HG03280 (cell line): ENCODE data around the gene FGD5.

Experiments
- ATAC-seq: cut with Tn5 transposase; IDR thresholded peaks from one replicate; pipeline ENCODE4 v1.9.1; 2021; ENCODE audit warnings: mild to moderate bottlenecking, moderate library complexity; ENCODE audit not compliant: unreplicated experiment

Gene FGD5

DNA sequence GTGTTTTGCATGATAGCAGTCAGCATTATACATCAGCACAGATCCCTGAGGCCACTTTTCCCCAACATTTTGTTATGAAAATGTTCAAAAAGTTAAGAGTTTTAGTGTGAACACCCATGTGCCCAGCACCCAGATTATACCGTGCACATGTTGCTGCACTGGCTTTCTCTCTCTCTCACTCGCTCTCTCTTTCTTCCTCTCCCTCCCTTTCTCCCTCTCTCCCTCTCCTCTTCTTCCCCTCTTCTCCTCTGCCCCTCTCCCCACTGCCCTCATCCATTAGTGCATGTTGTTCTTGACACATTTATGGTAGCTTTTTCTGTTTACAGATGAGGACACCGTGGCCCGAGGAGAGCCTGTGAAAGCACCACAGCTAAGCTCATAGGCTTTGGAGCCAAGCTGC lies 7.3 kb downstream of the FGD5 start:
- ATAC-seq, result no peak

DNA sequence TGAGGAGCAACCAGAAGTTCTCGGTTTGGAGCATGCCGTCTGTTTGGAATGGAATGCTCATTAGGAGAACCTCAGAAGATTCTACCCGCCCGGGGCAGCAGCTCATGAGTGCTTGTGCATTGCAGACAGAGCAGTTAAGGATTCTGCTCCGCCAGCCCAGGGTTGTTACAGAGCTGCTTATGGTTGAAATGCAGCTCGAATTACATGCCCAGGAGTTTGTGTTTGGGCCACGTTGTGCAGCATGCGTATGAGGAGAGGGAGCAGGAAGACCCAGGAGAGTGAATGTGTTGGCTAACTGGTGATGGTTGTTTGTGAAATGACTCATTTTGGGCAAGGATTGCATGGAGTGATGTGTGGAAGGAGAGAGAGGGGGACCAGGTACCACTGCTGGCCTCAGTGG lies 9.0 kb downstream of the FGD5 start:
- ATAC-seq, result no peak

DNA sequence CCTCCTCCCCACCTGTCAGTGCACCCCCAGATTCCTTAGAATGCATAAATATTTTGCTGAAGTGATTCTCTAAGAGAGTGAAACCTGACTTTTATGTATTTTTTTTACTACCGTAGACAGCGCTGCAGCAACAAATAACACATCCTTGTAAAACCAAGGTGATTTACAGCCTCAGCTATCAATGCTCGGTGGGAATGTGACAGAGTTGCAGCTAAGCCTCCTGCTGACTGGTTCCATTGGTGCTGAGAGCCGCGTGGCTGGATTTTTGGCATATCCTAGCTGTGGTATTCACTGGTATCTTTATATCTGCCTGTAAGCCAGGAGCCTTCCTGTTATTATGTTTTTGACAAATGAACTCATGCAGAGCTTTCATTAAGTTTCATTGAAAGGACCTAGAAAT lies 11.0 kb downstream of the FGD5 start:
- ATAC-seq, result no peak

DNA sequence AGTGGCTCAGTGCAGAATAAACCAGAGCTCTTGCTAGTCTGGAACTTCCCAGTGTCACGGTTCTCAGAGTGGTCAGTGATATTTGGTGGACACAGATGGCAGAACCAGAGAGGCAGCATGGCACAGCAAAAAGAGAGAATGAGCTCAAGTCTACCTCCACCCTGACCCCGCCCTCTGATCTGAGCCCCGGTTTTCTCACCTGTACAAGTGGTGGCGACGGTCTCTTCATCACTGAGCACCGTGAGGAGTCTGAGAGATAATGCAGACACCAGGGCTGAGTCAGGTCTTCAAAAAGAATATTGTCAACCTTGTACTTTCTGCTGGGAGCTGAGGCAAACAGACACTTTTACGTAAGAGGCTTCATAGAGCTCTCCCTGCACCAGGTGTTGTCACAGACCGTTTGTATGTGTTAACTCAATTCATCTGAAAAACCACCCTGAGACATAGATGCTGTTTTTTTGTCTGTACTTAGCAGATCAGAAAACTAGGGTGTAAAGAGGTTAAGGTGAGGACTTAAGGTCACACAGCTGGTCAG lies 13.2 kb downstream of the FGD5 start:
- no peak for ATAC-seq

DNA sequence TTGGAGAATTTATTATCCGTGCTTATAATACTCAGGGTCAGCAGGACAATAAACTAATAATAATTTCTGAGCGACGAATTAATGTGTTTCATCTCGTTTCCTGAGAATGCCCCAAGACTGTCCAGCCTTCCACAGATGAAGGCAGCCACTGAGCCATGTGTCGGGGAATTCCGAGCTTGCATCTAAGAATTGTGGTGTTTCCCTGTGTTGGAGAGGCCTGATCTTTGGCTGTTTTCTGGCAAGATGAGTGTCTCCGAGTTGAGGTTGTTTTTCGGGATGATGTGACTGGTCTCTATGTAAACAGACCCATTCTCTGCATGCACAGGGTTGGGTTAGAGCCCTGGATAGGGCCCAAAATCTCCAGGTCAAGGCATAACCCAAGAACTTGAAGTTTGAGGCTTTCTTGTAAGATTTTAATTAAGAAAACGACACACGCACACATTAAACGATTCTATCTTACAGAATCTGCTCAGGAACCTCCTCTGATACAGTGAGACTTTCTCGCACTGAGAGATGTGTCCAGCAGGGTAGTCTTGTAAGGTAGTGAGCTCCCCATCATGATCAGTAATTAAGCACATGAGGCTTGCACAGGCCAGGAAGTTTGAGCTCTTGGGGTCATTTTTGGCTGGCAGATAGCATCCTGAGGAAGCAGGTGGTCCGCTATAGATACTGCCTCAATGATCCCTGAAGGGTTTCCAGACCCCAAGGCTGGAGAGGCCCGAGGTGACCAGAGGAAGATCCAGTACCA lies 14.4 kb downstream of the FGD5 start:
- no peak for ATAC-seq

DNA sequence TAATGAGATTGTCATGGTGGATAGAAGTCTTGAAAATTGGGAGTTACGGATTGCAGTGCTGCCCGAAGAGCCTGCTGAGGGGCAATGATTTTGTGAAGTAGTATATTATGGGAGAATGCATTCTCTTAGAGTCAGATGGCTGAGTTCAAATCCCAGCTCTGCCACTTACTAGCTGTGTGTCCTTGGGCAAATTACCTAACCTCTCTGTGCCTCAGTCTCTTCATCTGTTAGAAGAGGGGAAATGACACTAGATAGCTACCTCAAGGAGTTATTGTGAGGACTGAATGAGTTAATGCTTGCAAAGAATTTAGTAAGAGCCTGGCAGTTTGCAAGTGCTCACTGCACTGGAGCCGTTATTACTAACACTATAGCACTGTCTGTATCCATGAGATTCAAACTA lies 15.4 kb downstream of the FGD5 start:
- ATAC-seq, result no peak

DNA sequence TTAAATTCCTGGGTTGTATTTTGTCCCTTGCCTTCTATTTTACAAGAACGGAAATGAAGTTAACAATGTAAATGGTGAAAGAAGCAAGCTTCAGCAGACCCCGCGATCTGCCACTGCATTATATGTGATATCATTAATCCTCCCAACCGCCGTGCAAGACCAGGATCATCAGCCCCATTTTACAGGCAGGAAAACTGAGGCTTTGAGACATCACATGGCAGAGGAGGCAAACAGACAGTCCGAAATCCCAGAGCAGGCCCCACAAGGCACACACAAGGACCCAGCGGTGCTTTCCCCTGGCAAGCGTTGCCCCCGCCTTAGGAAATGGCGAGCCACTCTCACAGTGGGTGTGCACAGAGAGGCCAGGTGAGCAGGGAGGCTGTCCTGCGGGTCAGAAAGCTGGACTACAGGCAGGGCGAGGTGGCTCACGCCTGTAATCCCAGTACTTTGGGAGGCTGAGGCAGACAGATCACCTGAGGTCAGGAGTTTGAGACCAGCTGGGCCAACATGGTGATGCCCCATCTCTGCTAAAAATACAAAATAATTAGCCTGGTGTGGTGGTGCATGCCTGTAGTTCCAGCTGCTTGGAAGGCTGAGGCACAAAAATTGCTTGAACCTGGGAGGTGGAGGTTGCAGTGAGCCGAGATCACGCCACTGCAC lies 16.2 kb downstream of the FGD5 start:
- no peak for ATAC-seq

DNA sequence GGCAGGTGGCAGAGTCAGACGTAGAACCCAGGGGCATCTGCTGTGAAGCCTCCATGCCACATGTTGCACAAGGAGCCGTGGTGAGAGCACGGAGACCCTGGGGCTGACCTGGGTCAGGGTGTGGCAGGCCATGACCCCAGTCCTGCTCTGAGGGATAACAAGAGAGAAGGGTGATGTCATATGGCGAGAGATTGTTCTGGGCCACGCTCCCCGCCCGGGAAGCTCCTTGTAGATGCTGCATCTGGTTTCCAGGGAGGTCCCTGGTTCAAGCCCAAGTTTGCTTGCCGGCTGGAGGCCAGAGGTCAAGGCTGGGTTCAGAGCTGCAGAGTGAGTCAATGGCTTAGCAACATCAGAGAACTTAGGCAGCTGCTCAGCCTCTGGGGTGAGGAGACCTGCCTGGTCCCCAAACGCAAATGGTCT lies 17.3 kb downstream of the FGD5 start:
- ATAC-seq, result no peak

DNA sequence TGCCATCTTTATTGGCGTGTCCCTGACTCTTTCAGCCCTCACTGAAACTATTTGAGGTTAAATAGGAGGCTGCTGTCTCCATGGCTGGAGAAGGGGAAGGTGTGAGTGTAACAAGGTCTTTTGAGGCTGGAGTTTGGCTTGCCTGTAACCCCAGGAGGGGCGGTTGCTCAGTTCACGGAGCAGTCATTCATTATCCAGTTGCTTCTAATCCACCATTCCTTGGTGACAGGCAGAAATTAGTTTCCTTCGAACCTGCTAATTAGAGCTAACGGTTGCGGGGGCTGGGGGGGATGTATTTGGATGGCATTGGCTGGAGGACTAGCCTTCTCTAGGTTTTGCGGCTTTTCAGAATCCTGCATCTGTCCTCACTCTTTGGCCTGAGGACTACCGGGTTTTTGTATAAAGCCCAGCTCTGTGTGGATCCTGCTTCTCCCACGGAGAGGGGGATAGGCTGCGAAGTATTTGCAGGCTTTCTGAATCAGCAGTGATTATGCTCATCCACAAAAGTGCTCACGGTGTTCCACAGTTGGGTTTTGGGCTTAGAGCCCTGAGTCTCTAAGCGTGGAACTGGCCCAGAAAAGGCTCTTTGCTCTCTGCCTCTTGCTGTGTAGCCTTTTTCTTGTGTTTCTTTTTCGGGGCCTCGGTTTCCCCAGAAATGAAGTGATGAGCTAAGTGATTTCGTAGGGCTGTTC lies 18.6 kb downstream of the FGD5 start:
- ATAC-seq, result no peak

DNA sequence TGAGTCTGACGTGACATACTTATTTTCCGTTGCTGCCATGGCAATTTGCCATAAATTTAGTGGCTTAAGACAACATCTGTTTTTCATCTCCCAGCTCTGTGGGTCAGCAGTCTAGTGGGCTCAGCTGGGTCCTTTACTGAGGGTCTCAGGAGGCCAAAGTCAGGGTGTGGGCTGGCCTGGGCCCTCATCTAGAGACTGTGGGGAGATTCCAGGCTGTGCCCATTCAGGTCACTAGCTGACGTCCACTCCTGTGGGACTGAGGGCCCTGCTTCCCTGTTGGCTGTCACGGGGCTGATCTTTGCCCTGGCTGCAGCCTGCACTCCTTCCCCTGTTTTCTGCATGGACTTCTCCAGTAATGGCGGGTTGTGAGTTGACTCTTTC lies 19.1 kb downstream of the FGD5 start:
- ATAC-seq, result no peak

DNA sequence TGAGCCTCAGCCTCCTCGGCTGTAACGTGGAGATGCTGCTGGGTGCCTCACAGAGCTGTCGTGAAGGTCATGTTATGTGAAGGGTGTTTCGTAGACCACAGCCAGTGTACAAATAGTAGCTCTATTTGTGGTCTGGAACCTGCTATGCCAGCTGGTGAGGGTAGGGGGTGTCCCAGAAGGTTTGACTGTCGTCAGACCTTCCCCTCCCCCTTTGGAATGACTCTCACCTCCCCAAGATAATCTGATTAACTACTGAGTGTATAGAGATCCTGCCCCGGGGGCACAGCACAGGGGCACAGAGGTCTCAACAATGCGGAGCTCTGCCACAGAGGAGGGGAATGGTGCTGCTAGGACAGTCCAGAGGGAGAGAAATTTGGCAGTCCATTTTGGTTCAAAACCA lies 20.5 kb downstream of the FGD5 start:
- ATAC-seq, result no peak

DNA sequence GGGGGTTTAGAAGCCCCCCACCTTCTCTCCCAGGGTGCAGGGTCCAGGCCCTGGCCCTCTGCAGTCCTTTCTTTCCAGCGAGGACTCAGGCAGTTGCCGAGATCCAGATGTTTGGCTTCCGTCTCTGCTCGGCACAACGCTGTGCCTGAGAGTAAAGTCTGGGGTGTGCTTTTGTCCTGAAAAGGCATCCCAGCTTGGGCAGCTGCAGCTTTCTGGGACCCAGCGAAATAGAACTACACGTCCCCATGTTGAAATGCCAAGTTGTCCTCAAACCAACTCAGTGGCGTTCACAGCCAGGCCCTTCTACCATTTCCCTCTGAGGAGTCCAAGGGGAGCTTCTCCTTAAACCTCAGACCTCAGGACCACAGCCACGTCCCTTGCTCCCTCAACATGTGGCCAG lies 23.1 kb downstream of the FGD5 start:
- ATAC-seq, result no peak

DNA sequence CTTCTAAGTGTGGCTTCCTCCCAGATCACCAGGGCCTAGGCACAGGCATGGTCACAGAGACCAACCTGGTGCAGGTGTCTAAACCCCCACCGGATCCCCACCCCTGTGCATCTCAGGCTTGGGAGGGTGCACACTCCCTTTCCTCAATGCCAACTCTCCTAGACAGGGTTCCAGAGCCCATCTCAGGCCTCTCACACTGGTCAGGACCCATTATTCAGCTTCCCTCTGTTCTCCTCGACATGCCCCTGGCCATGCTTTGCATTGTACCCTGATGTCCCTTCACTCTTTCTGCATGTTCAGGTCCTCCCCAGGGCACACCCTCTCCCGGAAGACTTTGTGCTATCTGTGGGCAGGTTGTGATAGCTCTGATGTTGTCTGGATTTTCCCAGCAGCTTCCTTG lies 23.5 kb downstream of the FGD5 start:
- no peak for ATAC-seq

DNA sequence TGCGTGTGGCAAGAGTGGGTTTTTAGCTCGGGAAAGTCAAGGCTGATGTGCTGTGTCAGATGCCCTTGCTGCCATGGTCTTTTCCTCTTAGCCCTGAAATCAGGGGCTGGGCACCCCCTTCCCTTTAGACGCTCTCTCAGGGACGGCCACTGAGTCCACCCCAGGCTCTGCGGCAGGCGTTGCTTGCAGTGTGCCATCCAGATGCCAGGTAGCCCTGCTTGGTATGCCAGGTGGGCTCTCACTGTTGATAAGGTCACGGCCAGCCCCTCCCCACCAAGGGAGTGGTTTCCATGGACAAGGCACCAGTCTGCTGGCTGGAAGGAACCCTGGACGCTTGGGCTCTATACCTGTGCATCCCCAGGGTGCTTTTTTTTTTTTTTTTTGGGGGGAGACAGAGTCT lies 24.6 kb downstream of the FGD5 start:
- no peak for ATAC-seq

DNA sequence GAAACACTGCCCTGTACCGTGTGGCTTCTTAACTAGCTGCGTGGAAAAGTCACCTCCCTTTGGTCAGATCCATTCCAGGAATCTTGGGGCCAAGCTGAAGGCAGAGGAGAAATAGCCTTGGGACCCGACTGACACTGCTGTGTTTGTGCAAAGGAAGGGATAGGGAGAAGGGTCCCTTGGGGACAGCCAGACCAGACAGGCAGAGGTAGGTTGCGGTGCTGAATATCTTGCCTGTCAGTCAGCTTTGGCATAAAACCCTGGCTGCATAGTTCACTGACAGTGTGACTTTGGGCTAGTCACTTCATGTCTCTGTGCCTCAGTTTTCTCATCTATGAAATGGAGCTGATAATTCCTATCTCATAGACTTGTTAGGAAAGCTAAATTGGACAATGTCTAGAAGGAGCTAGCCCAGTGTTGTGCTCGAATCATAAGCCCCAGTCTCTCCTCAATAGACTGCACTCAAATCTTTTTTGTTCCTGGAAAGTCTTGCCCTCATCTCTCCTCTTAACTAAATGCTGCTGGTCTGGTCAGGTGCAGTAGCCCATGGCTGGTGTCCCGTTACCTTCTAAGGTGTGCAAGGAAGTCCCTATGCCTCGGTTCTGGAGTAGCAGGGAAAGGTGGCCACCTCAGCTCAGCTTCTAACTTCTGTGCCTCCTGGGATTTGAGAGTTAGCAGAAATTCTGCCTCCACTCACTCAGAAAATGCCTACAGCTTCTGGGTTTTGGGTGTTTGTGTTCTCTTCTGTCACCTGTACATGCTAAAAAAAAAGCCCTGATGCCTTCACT lies 25.8 kb downstream of the FGD5 start:
- no peak for ATAC-seq

DNA sequence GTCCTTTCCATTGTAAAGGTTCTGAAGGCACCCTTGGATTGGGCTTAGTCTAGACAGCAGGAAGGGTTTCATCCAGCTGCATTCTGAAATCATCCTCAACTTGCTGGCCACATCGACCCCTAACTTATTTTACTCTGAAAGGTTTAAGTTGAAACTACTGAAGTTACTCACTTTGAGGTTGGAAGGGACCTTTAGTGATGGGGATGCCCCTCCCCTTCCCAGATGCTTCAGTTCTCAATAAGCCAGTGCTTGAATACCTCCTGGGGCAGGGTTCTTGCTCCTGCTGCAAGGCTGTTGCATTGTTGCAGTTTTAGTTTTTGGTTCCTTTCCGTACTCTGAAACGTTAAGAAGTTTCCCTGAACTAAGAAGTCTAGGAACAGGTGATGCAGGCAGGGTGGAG lies 26.4 kb downstream of the FGD5 start:
- no peak for ATAC-seq

DNA sequence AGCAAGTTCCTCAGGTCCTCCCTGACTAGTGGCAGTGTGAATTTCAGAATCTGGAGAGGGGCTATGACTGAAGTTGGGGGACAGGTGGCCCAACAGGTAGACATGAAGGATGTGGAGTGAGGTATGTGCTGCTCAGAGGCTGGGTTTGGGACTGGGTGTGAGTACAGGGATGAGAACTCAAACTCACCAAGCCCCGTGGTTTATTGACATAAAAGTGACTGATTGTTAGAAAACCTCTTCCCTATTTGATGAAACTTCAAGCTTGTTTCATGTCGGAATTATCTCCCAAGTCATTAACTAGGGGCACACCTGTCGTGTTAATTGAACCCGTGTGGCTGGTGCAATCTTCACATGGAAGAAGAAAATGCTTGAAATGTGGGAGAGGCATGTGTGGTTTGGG lies 27.1 kb downstream of the FGD5 start:
- no peak for ATAC-seq

DNA sequence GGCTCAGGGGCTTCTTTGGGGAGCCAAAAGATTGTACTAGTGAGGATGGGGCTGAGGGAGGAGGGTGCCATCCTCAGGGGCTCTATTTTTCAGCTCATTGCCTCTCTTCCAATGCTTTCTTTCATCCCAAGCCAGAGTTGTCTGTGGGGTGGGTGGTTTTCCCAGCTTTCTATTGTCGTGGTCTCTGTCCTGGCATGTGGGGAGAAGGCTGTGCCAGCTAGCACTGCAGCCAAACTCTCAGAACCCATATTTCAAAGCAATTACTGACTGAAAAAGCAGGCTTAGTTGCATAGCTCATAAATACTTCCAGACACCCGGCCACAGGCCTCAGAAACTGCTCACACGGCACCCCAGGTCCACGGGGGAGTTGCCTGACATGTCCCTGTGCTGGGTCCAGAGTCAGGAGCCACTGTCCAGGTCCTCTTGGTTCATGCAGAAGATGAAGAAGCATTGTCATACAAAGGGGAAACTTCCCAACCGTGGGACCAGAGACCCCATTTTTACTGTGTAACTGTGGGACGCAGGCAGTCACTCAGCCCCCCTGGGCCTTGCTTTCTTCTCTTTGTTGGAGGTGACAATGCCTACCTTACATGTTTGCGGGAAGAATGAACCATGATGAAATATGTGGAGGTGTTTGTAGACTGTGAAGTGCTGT lies 27.6 kb downstream of the FGD5 start:
- no peak for ATAC-seq

DNA sequence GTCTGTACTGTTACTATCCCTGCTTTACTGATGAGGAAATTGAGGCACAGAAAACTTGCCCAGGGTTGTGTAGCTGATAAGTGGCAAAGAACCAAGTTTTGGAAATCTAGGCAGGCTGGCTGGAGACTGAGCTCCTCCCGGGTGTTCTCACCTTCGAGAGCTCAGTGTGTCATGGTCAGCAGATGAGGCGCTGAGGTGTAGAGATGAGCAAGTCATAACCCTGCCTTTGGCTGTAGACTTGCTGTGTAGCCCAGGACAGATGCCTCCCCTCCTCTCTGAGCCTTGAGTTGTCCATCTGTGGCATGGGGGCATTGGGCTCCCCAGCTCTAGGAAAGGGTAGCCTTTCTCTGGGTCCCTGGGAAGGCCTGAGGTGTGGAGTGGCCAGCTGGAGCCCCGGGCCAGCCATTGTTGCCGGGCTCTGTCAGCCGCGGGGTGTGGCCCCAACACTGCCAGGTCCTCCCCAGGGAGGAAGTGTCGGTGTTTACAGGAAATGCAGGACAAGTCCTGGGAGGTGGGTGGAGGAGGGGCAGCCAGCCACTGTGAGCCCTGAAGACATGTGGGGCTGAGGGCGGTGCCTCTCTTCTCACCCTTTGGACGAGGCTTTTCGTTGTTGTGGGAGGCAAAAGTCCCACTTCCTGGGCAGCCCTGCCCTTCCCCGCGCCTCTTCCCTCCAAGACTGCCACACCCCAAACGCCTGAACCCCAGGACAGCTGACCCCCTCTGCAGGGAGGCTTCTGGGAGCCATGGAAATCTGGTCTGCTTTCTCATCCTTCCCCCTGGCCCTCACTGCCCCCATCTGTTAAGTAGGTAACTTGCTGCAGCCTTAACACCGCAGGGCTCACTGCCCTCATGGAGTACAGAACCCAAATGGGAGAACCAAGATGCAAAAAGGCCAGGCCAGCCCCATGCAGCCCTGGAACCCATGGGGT lies 29.1 kb downstream of the FGD5 start:
- ATAC-seq, result no peak

DNA sequence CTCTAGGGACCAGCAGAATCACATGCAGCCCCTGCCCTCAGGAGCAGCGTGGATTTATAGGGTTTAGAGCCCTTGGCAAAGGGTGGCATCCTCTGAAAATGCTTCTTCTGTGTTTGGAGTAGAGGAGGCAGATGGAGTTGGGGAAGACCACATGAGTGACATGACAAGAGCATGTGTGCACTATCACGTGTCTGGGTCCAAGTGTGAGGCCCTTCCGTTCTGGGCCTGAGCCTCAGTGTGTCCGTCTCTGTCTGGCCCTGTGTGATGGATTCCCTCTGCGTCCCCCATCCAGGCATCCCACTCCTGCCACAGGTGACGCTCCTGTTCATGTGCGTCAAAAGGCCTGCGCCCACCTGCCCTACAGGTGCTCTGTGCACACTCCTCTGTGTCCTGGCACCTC lies 30.1 kb downstream of the FGD5 start:
- ATAC-seq, result no peak
